Heart right ventricle (tissue), 16 donors: ENCODE measurements around the gene MID1. TPM values are rescaled to one million over a fixed set of nuclear protein-coding genes. Genes with fewer than 3 reads are reported as not detected.

Experiments used
- ATAC-seq, 8 donors: fragments of 200-7000 bp; cut with Tn5 transposase; one replicate each; pipeline ENCODE4 v1.9.1; 2020; ENCODE audit warnings: mild to moderate bottlenecking in 8 of 8, moderate library complexity in 8 of 8, moderate number of reproducible peaks in 1 of 8
- DNase-seq, 2 donors: peaks; one replicate each; pipeline ENCODE4 v3.0.0-alpha.2; 2020
- H3K27ac ChIP-seq, 10 donors: fragments of 200-600 bp; sonication (generic) in 2 of 10; one replicate each; pipeline versions ENCODE4 v1.5.0 to v1.8.0; 2020 to 2022; ENCODE audit warnings: mild to moderate bottlenecking in 3 of 10
- H3K27me3 ChIP-seq, 7 donors: fragments of 200-600 bp; one replicate each; pipeline ENCODE4 v1.8.0; 2021 to 2022; ENCODE audit warnings: mild to moderate bottlenecking in 2 of 7
- H3K36me3 ChIP-seq, 9 donors: fragments of 200-600 bp; sonication (generic) in 1 of 9; one replicate each; pipeline versions ENCODE4 v1.5.0 to v1.8.0; 2020 to 2022; ENCODE audit warnings: mild to moderate bottlenecking in 2 of 9
- H3K4me1 ChIP-seq, 9 donors: fragments of 200-600 bp; sonication (generic) in 1 of 9; one replicate each; pipeline versions ENCODE4 v1.5.0 to v1.8.0; 2020 to 2022; ENCODE audit warnings: mild to moderate bottlenecking in 4 of 9
- H3K4me3 ChIP-seq, 10 donors: fragments of 200-600 bp; sonication (generic) in 2 of 10; one replicate each; pipeline versions ENCODE4 v1.5.0 to v1.8.0; 2020 to 2022; ENCODE audit warnings: mild to moderate bottlenecking in 7 of 10, moderate library complexity in 2 of 10
- H3K9me3 ChIP-seq, 11 donors: fragments of 200-600 bp in 10 of 11; sonication (generic) in 2 of 11; one replicate each; pipeline versions ENCODE4 v1.5.0 to v1.8.0; 2013 to 2022; ENCODE audit warnings: mild to moderate bottlenecking in 2 of 11, control low read depth in 1 of 11, moderate library complexity in 1 of 11
- WGBS, 2 donors: extraction: QIAGEN DNeasy Blood & Tissue Kit; methylation state at CpG; one replicate each; pipeline ENCODE4 v1.1.7; 2013; ENCODE audit warnings: inconsistent platforms in 1 of 2; 5-methylcytosine and 5-hydroxymethylcytosine counted together
- intact Hi-C, 10 donors: fragments of 100-400 bp; cut with DNase I; formaldehyde crosslinking; loops; one replicate each; pipeline versions ENCODE4 v1.11.1 to v1.14.2; 2022
- polyA plus RNA-seq, 2 donors: library from polyadenylated mRNA; stranded (reverse); fragments of 200-250 nt; gene quantifications; one replicate each; pipeline ENCODE4 v1.2.3, GENCODE V29; 2013
- total RNA-seq, 10 donors: library from RNA; stranded (reverse); fragmentation: NEBNext Ultra II Directional in 3 of 10; extraction: Animal tissue kit (Norgen Biotek cat#: 25700) in 3 of 10; gene quantifications; one replicate each; pipeline versions ENCODE4 v1.2.1 to v1.2.4, GENCODE V29; 2021 to 2023
- TF ChIP-seq, protein P1 (sequence below), 9 donors: fragments of 200-600 bp; sonication (generic) in 2 of 9; IDR thresholded peaks; one replicate each; pipeline versions ENCODE4 v1.5.0 to v1.8.0; 2021 to 2022; ENCODE audit warnings: antibody characterized with exemption in 9 of 9, mild to moderate bottlenecking in 5 of 9, moderate library complexity in 1 of 9
- donor health status: Arrhythmogenic right ventricular cardiomyopathy.
- donor health status: ischemic (EF 13 %, LVEDD 7.1; RV severe dilation, severe dysfunction).
- donor health status: healthy with polysubstance abuse.
- donor health status: DM: no; HTN: yes; CAD: no.
- donor health status: DM: no; HTN: no; CAD: no.
- donor health status: ischemic (EF 25% LVEDD 6.9; RV normal size, moderate dysfunction).
- donor health status: ischemic (EF 25% LVEDD 5.7; RV mildly dilated, moderate dysfunction).
- donor health status: healthy.
- donor health status: DM: yes; HTN: yes; CAD: no.
- donor health status: Ischemic cardiomyopathy.
- donor health status: ischemic (EF 35%, LVEDD 5.7; RV mildly dilated, moderate dysfunction).
- donor health status: nonischemic (EF 11% LVEDD 7.7; RV severe dilation, severe dysfunction).
- donor health status: DM: yes; HTN: yes; CAD: no.
- donor health status: PGD.
- donor health status: ischemic (EF 29% LVEDD 5.4; RV normal size, mild dysfunction).
- donor health status: nonischemic (EF 23%, LVEDD 6.1; RV moderate dilation, normal function).

MID1 gene
- total and polyA plus RNA-seq, 12 donors, result 1.4 to 22.6 (median 7.2) TPM

GRCh38 chrX:10404436-10404835 is 215.9 kb downstream of the MID1 start:
- intact Hi-C loops, result no loop called here
- no peak for DNase-seq

DNA sequence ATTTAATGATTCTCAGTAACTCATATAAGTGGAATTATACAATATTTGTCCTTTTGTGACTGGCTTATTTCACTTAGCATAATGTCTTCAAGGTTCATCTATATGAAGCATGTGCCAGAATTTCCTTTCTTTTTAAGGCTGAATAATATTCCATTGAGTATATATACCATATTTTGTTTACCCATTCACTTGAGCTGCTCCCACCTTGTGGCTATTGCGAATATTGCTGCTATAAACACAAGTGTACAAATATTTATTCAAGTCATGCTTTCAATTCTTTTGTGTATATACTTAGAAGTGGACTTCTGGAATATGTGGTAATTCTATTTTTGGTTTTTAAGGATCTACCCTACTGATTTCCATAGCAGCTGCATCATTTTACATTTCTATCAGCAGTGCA is 219.1 kb downstream of the MID1 start:
- no peak for ATAC-seq
- no peaks in the 10 kb centered on the region for H3K36me3 ChIP-seq
- intact Hi-C loops, result no loop called here
- WGBS, 2 donors, result 96 to 100% methylated on average over 1 of the region's 1 CpG
- H3K4me1 ChIP-seq, result no peaks in the 10 kb centered on the region
- H3K27ac ChIP-seq, result no peak overlapping the region
- H3K27me3 ChIP-seq, result no peaks in the 10 kb centered on the region
- no peak for DNase-seq
- TF ChIP-seq, protein P1, sequence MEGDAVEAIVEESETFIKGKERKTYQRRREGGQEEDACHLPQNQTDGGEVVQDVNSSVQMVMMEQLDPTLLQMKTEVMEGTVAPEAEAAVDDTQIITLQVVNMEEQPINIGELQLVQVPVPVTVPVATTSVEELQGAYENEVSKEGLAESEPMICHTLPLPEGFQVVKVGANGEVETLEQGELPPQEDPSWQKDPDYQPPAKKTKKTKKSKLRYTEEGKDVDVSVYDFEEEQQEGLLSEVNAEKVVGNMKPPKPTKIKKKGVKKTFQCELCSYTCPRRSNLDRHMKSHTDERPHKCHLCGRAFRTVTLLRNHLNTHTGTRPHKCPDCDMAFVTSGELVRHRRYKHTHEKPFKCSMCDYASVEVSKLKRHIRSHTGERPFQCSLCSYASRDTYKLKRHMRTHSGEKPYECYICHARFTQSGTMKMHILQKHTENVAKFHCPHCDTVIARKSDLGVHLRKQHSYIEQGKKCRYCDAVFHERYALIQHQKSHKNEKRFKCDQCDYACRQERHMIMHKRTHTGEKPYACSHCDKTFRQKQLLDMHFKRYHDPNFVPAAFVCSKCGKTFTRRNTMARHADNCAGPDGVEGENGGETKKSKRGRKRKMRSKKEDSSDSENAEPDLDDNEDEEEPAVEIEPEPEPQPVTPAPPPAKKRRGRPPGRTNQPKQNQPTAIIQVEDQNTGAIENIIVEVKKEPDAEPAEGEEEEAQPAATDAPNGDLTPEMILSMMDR (IDR thresholded peaks at IDR 0.05), result no peak
- peaks cover 0 to 10% (median 0%) of the 10 kb centered on the region in 11 donors for H3K9me3 ChIP-seq
- H3K4me3 ChIP-seq, result no peak overlapping the region

More at GRCh38 chrX:10404436-10404835, 215.9 kb downstream of the MID1 start:
- no peak for ATAC-seq
- H3K36me3 ChIP-seq, result no peaks in the 10 kb centered on the region
- H3K4me3 ChIP-seq, result no peak overlapping the region
- peaks cover 0 to 10% (median 0%) of the 10 kb centered on the region in 11 donors for H3K9me3 ChIP-seq
- no peaks in the 10 kb centered on the region for H3K27me3 ChIP-seq
- H3K27ac ChIP-seq, result no peak overlapping the region
- H3K4me1 ChIP-seq, result no peaks in the 10 kb centered on the region
- TF ChIP-seq, protein P1 (IDR thresholded peaks at IDR 0.05), result no peak

DNA sequence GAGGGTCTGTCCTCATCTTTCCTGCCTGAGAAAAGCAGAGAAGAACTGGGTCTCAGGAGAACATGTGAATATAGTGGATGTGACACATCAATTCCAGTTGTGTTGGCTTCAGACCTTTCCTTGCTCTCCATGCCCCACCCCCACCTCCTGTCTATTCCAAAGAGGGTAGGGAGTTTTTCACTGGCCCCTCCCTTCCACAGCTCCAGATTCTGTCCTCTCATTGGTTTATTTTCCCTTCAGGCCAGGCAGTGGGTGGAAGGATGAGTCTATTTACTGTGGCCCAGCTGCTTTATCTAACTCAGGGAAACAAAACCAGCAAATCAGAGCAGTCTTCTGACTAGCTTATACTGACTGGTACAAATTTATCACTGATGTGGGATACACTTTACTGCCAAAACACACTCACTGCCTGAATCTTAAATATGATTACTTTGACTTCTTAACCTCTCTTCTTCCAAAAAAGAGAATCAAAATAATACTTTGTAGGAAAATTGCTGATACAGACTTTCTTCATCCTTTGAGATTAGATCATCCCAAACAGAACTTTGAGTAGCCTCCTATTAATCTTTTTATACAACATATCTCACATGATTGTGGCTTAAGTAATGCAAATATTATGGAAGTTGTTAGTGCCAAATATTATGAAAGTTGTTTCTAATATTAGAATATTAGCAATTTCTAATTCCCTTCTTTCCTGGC is 221.2 kb downstream of the MID1 start:
- no peak for ATAC-seq
- H3K27ac ChIP-seq, result no peak overlapping the region
- no peaks in the 10 kb centered on the region for H3K27me3 ChIP-seq
- H3K4me1 ChIP-seq, result no peaks in the 10 kb centered on the region
- no peak overlapping the region for H3K4me3 ChIP-seq
- TF ChIP-seq, protein P1 (IDR thresholded peaks at IDR 0.05), result no peak
- no peaks in the 10 kb centered on the region for H3K36me3 ChIP-seq
- no peak for DNase-seq
- intact Hi-C loops, result no loop called here
- H3K9me3 ChIP-seq, result peaks cover 0 to 10% (median 0%) of the 10 kb centered on the region in 11 donors

GRCh38 chrX:10398215-10398614 is 222.2 kb downstream of the MID1 start:
- intact Hi-C loops, result no loop called here
- peaks cover 0 to 10% (median 0%) of the 10 kb centered on the region in 11 donors for H3K9me3 ChIP-seq
- ATAC-seq, result no peak
- no peaks in the 10 kb centered on the region for H3K27me3 ChIP-seq
- 31 to 43% methylated on average over 2 of the region's 2 CpGs for WGBS, 2 donors
- TF ChIP-seq, protein P1 (IDR thresholded peaks at IDR 0.05), result no peak
- no peak overlapping the region for H3K27ac ChIP-seq
- H3K36me3 ChIP-seq, result no peaks in the 10 kb centered on the region
- no peak for DNase-seq
- no peak overlapping the region for H3K4me3 ChIP-seq
- no peaks in the 10 kb centered on the region for H3K4me1 ChIP-seq
